GM04504 (cell line): Measurements from ENCODE around the gene TSC2.
"Not testable (repeated sequence)": the region's sequence is repeated elsewhere in the genome, so short reads cannot be mapped to it uniquely, and the experiment has no call there.

Experiments used
- DNase-seq: peaks from one replicate; pipeline ENCODE4 v3.0.0-alpha.2; 2012; ENCODE audit warnings: low read depth

TSC2 gene

GRCh38 chr16:2086812-2087747 is 39.3 kb downstream of the TSC2 start:
- no peak for DNase-seq

GRCh38 chr16:2087748-2088631 is 40.2 kb downstream of the TSC2 start:
- DNase-seq: no peak

GRCh38 chr16:2088759-2089358 is 41.1 kb downstream of the TSC2 start:
- DNase-seq: no peak

DNA sequence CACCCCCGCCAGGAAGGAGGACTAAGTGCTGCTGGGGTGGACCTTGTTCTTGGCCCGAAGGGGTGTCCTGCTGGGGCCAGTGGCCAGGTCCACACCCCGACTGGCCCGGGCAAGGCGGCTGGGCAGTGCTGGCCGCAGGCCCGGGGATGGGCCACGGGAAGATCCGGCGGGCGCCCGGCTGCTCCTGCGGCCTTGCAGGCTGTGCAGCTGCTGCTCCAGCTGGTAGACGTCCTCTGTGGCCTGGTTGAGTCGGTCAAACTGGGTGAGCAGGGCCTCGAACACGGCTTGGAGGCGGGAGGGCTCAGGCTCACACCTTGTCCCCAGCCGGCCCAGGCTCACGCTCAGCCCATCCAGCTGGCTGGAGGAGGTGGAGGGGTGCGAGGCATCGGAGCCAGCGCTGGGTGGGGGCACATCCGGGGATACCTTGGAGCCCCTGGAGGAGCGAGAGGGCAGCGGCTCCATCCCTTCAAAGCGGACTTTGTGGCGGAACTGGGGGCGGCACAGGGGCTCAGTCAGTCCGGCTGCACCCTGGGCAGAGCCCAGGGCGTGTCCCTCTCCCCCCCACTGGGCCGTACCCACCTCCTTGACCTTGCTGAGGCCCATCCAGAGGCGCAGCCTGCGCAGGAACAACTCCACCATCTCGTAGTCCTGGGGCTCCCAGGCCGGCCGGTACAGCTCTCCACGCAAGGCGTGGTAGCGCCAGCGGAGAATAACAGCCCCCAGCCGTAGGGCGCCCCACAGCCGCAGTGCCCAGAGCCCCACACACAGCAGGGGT is 42.1 kb downstream of the TSC2 start:
- DNase-seq: no peak

- DNase-seq: no peak
These were observed 42.6 kb downstream of the TSC2 start for GRCh38 chr16:2090481-2090776.

DNA sequence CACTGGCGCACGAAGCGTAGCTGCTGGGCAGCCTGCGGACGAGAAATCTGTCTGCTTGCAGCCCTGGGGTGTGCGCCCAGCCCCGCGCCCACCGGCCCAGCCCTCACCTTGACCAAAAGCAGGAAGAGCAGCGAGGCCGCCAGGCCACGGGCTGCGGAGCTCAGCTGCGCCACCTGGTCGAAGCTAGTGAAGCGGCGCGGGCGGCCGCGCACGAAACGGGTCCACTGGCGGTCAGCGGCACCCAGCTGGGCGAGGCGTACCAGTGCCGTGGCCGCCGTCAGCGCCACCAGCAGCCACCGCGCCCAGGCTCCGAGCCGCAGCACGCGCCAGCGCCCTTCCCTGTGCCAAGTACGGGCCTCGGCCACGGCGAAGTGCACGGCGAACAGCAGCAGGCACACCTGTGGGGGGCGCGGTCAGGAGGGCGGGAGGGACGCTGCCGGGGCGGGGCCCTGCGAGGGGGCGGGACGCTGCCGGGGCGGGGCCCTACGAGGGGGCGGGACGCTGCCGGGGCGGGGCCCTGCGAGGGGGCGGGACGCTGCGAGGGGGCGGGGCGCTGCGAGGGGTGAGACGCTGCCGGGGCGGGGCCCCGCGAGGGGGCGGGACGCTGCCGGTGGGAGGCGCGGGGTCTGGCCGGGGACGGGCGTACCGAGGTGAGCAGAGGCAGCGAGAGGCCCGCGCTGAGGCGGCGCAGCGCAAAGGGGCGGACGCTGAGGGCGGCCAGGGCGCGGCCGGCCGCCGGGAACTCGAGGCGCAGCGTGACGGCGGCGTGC is 43.2 kb downstream of the TSC2 start:
- DNase-seq: no peak

GRCh38 chr16:2091547-2092255 is 43.9 kb downstream of the TSC2 start:
- no peak for DNase-seq

GRCh38 chr16:2092256-2092620 is 44.5 kb downstream of the TSC2 start:
- DNase-seq: no peak

DNA sequence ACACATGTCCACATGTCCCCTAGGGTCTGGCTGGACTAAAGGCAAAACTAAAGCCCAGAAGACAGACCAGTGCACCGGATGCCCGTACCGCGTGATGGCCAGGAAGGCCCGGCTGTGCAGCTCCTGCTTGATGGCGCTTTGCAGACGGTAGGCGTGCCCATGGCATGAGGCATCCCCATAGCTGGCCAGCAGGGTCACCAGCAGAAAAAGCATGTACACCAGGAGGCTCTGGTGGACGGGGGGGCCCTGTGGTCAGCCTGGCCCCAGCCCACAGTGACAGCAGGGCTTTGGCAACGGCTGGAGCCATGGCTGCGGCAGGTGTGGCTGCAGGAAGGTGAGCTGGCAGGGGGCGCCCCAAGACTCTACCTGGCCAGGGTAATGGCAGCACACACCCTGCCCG is 45.1 kb downstream of the TSC2 start:
- DNase-seq: no peak

DNA sequence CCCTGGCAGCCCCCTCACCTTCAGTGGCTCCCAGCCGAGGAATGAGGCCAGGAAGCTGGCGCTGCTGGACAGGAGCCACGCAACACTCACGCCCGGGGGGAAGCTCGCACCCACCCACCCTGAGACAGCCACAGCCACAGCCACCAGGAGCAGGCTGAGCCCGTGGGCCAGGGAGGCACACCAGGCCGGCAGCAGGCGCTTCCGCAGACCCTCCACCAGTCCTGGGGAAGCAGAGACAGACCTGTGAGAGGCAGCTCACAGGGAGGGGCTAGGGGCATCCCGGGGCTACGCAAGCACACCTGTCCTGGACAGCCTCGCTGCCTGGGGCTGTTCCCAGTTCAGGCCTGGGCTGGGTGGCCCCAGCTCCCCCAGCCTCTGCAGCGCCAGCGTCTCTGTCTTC is 46.0 kb downstream of the TSC2 start:
- DNase-seq: no peak

DNA sequence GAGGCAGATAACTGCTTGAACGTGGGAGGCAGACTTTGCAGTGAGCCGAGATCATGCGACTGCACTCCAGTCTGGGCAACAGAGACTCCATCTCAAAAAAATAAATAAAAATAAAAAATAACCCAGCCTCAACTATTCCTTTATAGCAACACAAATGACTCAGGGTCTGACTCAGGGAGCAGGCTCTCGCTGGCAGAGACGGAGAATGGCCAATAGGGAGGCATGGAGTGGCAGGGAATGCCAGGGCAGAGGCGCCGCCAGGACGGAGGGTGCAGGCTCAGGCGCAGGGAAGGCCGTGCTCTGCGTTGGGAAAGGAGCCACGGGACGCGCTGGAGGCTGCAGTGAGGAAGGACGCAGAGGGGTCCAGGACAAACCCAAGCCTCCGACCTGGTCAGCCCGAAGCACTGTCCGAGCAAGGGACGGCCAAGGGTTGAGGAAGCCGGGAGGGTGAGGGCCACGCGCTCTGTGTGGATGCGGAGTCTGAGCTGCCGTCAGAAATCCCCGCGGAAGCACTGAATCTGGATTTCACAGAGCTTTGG is 47.6 kb downstream of the TSC2 start:
- no peak for DNase-seq

DNA sequence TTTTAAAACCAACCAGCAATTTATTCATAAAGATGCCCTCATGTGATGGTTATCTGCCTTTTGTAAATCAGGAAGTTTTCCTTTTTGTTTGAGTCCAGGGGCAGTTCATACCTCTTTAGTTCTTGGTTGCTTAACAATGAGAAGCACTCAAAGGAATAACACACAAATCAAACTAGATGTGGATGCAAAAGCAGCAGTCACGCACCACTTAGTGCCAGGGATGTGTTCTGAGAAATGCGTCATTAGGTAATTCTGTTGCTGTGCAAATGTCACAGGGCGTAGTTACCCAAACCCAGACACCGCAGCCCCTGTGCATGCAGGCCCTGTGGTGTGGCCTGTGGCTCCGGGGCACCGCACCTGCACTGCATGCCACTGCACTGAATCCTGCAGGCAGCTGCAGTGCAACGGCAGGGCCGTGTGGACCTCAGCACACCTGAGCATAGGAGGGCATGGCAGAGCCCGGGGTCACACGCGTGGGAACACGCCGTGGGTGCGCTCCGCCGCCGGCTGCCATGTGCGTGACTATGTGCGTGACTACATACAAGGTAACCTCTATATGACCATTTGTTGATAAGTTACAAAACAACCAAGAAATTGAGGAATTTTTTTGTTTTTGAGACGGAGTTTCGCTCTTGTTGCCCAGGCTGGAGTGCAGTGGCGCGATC is 48.3 kb downstream of the TSC2 start:
- DNase-seq: no peak

DNA sequence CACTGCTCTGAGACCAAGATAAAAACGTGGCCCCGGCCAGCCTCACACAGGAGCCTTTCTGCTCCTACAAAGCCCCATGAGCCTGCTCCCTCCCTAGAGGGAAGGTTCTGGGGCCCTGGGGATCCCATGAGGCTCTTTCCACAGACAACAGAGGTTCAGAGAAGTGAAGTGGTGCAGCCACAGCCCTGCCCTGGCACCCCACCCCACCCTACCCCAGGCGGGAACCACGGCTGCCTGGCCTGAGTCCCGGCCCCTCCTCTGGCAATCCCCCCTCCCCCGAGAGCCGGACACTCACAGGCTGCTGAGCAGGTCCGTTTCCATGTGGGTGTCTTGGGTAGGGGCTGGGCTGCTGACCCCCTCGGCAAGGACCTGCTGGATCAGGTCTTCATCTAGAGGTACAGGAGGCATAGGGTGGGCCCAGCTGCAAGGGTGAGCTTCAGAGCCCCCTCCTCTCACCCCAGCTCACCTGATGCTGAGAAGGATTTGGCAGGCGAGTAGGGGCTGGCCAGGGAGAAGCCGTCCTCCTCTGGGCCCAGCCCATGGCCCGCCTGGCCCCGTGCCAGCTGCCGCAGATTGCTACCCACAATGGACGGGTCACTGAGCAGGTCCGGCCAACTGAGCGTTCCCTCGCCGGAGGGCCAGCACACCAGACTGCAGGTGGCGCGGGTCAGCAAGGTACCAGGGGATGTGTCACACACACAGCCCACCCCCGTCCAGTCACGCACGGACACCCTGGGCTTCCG is 49.2 kb downstream of the TSC2 start:
- no peak for DNase-seq

GRCh38 chr16:2097689-2098088 is 49.9 kb downstream of the TSC2 start:
- DNase-seq: not testable (repeated sequence)

DNA sequence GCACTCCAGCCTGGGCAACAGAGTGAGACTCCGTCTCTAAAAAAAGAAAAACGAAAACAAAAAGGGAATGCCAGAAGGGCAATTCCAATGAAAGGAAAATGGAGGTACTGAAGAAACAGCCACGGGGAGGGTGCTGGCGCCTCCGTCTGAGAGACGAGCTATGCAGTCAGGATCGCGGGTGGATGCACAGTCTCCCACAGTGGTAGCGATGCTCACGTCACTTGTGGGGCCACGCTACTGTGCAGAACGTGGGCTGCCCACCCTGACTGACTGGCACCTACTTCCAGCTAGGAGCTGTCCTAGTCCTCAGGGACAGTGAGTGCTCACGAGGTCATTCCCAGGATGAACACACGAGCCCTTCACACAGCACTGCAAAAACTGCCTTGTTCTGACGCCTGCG is 53.8 kb downstream of the TSC2 start:
- not testable (repeated sequence) for DNase-seq

- no peak for DNase-seq
These were observed 54.7 kb downstream of the TSC2 start for GRCh38 chr16:2102471-2102870.

DNA sequence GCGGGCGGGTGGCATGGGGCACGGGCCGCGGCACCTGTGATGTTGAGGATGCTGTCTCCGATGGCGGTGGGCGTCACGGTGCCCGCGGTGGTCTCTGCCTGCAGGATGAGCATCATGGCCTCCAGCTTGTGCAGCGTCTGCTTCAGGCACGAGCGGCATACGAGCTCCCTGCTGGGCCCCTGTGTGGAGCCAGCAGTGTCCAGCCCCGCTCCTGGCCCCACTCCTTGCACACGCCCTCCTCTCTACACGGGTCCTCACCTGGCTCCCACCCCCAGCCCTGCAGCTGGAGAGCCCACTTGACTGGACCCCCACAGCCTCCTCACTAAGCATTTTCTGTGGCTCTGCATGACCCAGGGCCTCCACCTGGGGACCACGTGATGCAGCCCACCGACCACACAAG is 56.7 kb downstream of the TSC2 start:
- not testable (repeated sequence) for DNase-seq

- DNase-seq: not testable (repeated sequence)
These were observed 57.5 kb downstream of the TSC2 start for GRCh38 chr16:2105291-2105690.

DNA sequence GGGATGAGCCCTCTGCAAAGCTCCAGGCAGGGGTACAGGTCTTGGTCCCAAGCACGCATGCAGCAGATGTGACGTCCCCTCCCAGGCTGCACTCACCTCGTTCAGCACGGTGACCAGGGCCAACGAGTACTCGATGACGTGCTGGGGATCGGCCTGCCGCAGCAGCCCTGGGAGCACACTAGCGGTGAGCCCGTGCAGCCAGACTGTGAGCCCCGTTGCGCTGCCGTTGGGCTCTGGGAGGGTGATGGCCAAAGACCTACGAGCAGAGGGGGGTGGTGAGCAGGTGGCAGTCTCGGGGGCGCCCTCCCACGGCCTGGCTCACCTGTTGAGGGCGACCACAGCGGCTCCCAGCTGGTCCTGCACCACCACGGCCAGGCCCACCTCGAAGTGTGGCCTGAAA is 58.0 kb downstream of the TSC2 start:
- DNase-seq: not testable (repeated sequence)
